Measurements from ENCODE around the gene KIAA0513. TPM values are rescaled to one million over a fixed set of nuclear protein-coding genes. Genes with fewer than 3 reads are reported as not detected.
"Not testable (repeated sequence)": the region's sequence is repeated elsewhere in the genome, so short reads cannot be mapped to it uniquely, and the experiment has no call there.

The KIAA0513 gene
- polyA plus RNA-seq, 1 experiment: 10.0 TPM

- ChIA-PET CTCF (no interaction called here), POLR2A (no interaction called here)
- H3K4me3 ChIP-seq (ENCODE audit: low read depth, low read length): no peak overlapping the region
- no peak overlapping the region for H3K27ac ChIP-seq (ENCODE audit: low read depth, low read length)
- DNase-seq (ENCODE audit: low read depth, low spot score): no peak
- H3K9me3 ChIP-seq (ENCODE audit: control insufficient read depth, insufficient read depth, low read length): peaks cover 8% of the 10 kb centered on the region; the same call in 1 of the 2 replicates
- TF ChIP-seq, protein P1, sequence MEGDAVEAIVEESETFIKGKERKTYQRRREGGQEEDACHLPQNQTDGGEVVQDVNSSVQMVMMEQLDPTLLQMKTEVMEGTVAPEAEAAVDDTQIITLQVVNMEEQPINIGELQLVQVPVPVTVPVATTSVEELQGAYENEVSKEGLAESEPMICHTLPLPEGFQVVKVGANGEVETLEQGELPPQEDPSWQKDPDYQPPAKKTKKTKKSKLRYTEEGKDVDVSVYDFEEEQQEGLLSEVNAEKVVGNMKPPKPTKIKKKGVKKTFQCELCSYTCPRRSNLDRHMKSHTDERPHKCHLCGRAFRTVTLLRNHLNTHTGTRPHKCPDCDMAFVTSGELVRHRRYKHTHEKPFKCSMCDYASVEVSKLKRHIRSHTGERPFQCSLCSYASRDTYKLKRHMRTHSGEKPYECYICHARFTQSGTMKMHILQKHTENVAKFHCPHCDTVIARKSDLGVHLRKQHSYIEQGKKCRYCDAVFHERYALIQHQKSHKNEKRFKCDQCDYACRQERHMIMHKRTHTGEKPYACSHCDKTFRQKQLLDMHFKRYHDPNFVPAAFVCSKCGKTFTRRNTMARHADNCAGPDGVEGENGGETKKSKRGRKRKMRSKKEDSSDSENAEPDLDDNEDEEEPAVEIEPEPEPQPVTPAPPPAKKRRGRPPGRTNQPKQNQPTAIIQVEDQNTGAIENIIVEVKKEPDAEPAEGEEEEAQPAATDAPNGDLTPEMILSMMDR (IDR thresholded peaks at IDR 0.05; ENCODE audit: low read depth, low read length): no peak
- no peaks in the 10 kb centered on the region for H3K27me3 ChIP-seq (ENCODE audit: control insufficient read depth, insufficient read depth, low read length)
Observed at GRCh38 chr16:85120006-85120340, 92.4 kb downstream of the KIAA0513 start.

DNA sequence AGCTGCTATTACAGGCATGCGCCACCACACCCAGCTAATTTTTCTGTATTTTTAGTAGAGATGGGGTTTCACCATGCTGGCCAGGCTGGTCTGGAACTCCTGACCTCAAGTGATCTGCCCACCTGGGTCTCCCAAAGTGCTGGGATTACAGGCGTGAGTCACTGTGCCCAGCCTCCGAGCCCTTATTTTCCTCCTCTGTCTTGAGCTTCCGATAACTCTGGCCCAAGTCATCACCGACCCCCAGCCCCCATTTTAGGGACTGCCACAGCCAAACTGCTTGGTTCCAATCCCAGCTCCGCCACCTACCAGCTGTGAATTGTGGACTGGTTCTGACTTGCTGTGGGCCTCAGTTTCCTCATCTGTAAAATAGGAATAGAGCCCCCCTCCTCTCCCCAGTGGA is 95.8 kb downstream of the KIAA0513 start:
- ChIA-PET POLR2A (interaction anchor here (1.2 to 1.8 kb wide), 3 partner anchors 14 to 39 kb away, joined by 4 to 9 read pairs (median 5); no protein-coding TSS in a partner anchor), CTCF (interaction anchor here (0.7 to 2.4 kb wide), 4 partner anchors 9 to 153 kb away, joined by 3 to 13 read pairs (median 4); no protein-coding TSS in a partner anchor)
- H3K9me3 ChIP-seq (ENCODE audit: control insufficient read depth, insufficient read depth, low read length); H3K27me3 ChIP-seq (ENCODE audit: control insufficient read depth, insufficient read depth, low read length); DNase-seq (ENCODE audit: low read depth, low spot score): not testable (repeated sequence)
- H3K4me3 ChIP-seq (ENCODE audit: low read depth, low read length): peak overlapping the region; percentile 23; the same call in 1 of the 2 replicates
- H3K27ac ChIP-seq (ENCODE audit: low read depth, low read length): peak overlapping the region; percentile 92

DNA sequence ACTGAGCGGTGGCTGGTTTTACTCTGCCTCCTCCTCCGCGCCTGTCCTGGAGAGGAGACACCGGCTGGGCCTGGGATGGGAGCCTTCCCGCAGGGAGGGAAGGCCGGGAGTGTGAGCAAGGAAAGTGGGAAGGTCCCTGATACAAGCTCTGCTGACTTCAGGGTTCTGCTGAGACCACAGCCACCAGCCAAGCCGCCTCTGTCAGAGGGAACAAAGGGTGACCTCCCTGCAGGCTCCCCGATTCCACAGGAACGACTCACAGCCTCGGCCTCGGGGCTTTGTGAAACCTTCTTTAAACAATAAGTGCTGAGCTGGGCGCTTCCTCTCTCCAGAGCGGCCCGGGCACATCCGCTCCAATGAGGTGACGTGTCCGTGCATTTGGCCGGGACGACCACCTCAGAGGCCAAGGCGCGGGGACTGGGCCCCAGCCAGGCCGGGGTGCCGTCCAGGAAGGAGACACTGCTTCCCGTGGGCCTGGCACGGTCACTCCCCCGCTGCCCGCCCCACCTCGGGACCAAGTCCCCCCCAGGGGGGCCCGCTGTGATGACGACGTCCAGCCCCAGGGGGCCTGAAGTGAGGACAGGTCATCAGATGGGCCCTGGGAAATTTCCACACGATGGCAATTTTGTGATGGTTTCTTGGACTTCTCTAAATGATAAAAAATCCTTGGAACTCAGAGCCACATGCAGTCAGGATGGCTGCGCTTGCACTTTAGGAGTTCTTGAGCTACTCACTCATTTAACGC is 96.5 kb downstream of the KIAA0513 start:
- ChIA-PET CTCF (interaction anchor here (1.3 to 2.4 kb wide), 3 partner anchors 9 to 130 kb away, joined by 3 to 13 read pairs (median 4); no protein-coding TSS in a partner anchor), POLR2A (interaction anchor here (1.2 to 1.8 kb wide), 3 partner anchors 13 to 39 kb away, joined by 4 to 9 read pairs (median 5); no protein-coding TSS in a partner anchor)
- peak overlapping the region; percentile 92 for H3K27ac ChIP-seq (ENCODE audit: low read depth, low read length)
- peak overlapping the region; percentile 23 for H3K4me3 ChIP-seq (ENCODE audit: low read depth, low read length)
- peak; percentile 68 for DNase-seq (ENCODE audit: low read depth, low spot score)
- TF ChIP-seq, protein P1 (IDR thresholded peaks at IDR 0.05; ENCODE audit: low read depth, low read length): no peak
- no peaks in the 10 kb centered on the region for H3K27me3 ChIP-seq (ENCODE audit: control insufficient read depth, insufficient read depth, low read length)
- peaks cover 4% of the 10 kb centered on the region; the same call in 1 of the 2 replicates for H3K9me3 ChIP-seq (ENCODE audit: control insufficient read depth, insufficient read depth, low read length)

DNA sequence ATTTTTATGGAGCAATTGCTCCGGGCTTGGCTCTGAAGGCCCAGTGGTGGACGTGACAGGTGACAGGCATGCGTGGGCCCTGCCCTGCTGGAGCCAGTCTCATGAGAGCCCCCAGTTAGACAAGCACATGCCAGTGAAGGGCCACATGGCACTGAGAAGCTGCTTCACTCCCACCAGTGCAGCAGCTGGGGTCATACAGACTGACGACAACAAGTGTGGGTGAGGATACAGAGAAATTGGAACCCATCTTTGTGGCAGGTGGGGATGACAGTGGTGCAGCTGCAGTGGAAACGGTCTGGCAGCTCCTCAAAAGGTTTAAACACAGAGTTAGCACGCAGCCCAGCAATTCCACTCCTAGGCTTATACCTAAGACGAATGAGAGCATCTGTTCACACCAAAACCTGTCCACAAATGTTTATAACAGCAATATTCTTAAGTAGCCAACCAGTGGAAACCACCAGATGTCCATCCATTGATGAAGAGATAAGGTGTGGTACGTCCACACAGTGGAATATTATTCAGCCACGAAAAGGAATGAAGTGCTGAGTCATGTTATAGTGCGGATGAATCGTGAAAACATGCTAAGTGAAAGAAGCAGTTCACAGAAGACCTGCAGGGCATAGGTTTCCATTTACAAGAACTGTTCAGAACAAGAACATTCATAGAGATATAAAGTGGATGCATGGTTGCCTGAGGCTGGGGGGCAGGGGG is 97.2 kb downstream of the KIAA0513 start:
- POLR2A ChIA-PET: interaction anchor here (0.9 to 1.8 kb wide), 4 partner anchors 13 to 38 kb away, joined by 3 to 9 read pairs (median 4); no protein-coding TSS in a partner anchor
- Histone ChIP-seq H3K9me3 (ENCODE audit: control insufficient read depth, insufficient read depth, low read length) (peaks cover 4% of the 10 kb centered on the region; the same call in 1 of the 2 replicates), H3K4me3 (ENCODE audit: low read depth, low read length) (no peak overlapping the region), H3K27me3 (ENCODE audit: control insufficient read depth, insufficient read depth, low read length) (no peaks in the 10 kb centered on the region), H3K27ac (ENCODE audit: low read depth, low read length) (peak overlapping the region; percentile 92)
- CTCF ChIA-PET: interaction anchor here (1.3 to 2.4 kb wide), 3 partner anchors 10 to 129 kb away, joined by 3 to 13 read pairs (median 4); no protein-coding TSS in a partner anchor
- DNase-seq (ENCODE audit: low read depth, low spot score): no peak
- TF ChIP-seq, protein P1 (IDR thresholded peaks at IDR 0.05; ENCODE audit: low read depth, low read length): no peak

- Histone ChIP-seq H3K9me3 (ENCODE audit: control insufficient read depth, insufficient read depth, low read length) (peaks cover 4% of the 10 kb centered on the region; the same call in 1 of the 2 replicates), H3K27me3 (ENCODE audit: control insufficient read depth, insufficient read depth, low read length) (no peaks in the 10 kb centered on the region), H3K27ac (ENCODE audit: low read depth, low read length) (peak overlapping the region; percentile 96), H3K4me3 (ENCODE audit: low read depth, low read length) (no peak overlapping the region)
- DNase-seq (ENCODE audit: low read depth, low spot score): no peak
- TF ChIP-seq, protein P1 (IDR thresholded peaks at IDR 0.05; ENCODE audit: low read depth, low read length): no peak
- ChIA-PET POLR2A (interaction anchor here (0.9 kb wide), 1 partner anchor 15 kb away, joined by 3 read pairs; no protein-coding TSS in a partner anchor), CTCF (no interaction called here)
Observed at GRCh38 chr16:85125570-85126393, 98.2 kb downstream of the KIAA0513 start.
